Measurements from ENCODE around the gene NOL8.

The NOL8 gene

DNA sequence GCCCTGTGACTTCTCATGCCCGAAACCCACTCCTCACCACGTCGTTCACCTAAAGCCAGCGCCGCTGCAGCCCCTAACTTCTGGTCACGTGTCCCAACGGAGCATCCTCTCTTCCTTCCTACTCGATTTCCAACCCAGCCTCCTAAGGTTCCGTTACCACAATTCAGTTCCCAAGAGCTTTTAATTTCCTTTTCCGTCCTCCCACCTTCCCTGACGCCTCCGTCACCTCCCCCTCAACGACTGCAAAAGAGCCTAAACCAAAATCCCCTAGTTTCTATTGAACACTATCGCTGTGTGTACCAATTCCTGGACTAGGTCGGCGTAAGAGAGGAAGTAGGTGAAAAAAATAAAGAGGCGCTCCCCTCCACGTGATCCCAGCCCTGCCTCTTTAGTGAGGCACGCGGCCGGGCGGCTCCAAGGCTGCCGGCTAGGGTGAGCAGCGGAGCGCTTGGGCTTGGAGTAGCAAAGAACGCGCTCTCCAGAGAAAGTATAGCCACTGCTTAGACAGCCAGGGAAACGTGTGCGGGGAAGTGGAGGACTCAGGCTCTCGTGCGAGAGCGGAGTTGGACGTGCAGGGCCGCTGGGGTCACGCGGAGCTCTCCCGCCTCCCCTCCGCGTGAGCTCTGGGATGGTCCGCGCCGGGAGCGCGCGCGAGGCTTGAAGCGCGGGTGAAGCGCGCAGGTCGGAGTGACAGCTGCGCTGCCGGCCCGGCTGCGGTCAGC, at the start of gene NOL8, which contains the start of gene CENPP:
TSS of gene NOL8 (minus strand) at position 82 of the 722 bp plus-strand sequence. CDS start 1,189 bp downstream, outside the sequence.
TSS of gene CENPP (plus strand) at position 685 of the 722 bp plus-strand sequence.
- TF ChIP-seq FOXM1 (IDR thresholded peaks at IDR 0.05; ENCODE audit: borderline replicate concordance, low read depth) (no peak), YY1 (IDR thresholded peaks at IDR 0.05; ENCODE audit: low read depth) (0 out of 2 replicates have a peak, but pooled peaks have one; percentile 49), EP300 (IDR thresholded peaks at IDR 0.05; ENCODE audit: borderline replicate concordance) (peak; percentile 53), TEAD4 (IDR thresholded peaks at IDR 0.05) (no peak), TAF1 (IDR thresholded peaks at IDR 0.05; ENCODE audit: low read depth) (peak; percentile 86), CREB1 (IDR thresholded peaks at IDR 0.05; ENCODE audit: low read depth) (0 out of 2 replicates have a peak, but pooled peaks have one; percentile 11), NFIC (IDR thresholded peaks at IDR 0.05) (peak; percentile 45), ZBTB7A (IDR thresholded peaks at IDR 0.05; ENCODE audit: low read depth) (no peak; the same call in 1 of the 2 replicates), TCF12 (IDR thresholded peaks at IDR 0.05; ENCODE audit: low read depth) (peak; percentile 51; the same call in 1 of the 2 replicates), RAD21 (IDR thresholded peaks at IDR 0.05; ENCODE audit: low read depth) (no peak)
- TF ChIP-seq, protein P1, sequence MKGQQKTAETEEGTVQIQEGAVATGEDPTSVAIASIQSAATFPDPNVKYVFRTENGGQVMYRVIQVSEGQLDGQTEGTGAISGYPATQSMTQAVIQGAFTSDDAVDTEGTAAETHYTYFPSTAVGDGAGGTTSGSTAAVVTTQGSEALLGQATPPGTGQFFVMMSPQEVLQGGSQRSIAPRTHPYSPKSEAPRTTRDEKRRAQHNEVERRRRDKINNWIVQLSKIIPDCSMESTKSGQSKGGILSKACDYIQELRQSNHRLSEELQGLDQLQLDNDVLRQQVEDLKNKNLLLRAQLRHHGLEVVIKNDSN (IDR thresholded peaks at IDR 0.05) = peak; percentile 95
- TF ChIP-seq, protein P2, sequence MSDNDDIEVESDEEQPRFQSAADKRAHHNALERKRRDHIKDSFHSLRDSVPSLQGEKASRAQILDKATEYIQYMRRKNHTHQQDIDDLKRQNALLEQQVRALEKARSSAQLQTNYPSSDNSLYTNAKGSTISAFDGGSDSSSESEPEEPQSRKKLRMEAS (IDR thresholded peaks at IDR 0.05) = peak; percentile 92

DNA sequence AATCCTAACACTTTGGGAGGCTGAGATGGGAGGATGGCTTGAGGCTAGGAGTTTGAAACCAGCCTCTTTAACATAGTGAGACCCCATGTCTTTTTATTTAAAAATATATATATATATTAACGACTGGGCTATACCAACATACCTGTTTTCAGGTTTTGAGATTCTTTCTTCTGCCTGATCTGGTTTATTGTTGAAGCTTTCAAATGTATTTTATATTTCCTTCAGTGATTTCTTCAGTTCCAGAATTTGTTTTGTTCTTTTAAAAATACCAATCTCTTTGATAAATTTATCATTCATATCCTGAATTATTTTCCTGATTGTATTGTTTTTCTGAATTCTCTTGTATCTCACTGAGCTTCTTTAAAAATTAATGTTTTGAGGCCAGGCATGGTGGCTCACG, 48.0 kb upstream of the NOL8 start:
- TF ChIP-seq TEAD4 (IDR thresholded peaks at IDR 0.05) = no peak
- no peak for TF ChIP-seq ZBTB7A (IDR thresholded peaks at IDR 0.05; ENCODE audit: low read depth)
- TF ChIP-seq, protein P2 (IDR thresholded peaks at IDR 0.05) = no peak
- no peak for TF ChIP-seq CEBPB (IDR thresholded peaks at IDR 0.05)
- TF ChIP-seq TCF12 (IDR thresholded peaks at IDR 0.05; ENCODE audit: low read depth) = no peak
- TF ChIP-seq TAF1 (IDR thresholded peaks at IDR 0.05; ENCODE audit: low read depth) = no peak
- TF ChIP-seq FOXM1 (IDR thresholded peaks at IDR 0.05; ENCODE audit: borderline replicate concordance, low read depth) = no peak
- TF ChIP-seq NFIC (IDR thresholded peaks at IDR 0.05) = no peak
- no peak for TF ChIP-seq CREB1 (IDR thresholded peaks at IDR 0.05; ENCODE audit: low read depth)
- TF ChIP-seq, protein P3, sequence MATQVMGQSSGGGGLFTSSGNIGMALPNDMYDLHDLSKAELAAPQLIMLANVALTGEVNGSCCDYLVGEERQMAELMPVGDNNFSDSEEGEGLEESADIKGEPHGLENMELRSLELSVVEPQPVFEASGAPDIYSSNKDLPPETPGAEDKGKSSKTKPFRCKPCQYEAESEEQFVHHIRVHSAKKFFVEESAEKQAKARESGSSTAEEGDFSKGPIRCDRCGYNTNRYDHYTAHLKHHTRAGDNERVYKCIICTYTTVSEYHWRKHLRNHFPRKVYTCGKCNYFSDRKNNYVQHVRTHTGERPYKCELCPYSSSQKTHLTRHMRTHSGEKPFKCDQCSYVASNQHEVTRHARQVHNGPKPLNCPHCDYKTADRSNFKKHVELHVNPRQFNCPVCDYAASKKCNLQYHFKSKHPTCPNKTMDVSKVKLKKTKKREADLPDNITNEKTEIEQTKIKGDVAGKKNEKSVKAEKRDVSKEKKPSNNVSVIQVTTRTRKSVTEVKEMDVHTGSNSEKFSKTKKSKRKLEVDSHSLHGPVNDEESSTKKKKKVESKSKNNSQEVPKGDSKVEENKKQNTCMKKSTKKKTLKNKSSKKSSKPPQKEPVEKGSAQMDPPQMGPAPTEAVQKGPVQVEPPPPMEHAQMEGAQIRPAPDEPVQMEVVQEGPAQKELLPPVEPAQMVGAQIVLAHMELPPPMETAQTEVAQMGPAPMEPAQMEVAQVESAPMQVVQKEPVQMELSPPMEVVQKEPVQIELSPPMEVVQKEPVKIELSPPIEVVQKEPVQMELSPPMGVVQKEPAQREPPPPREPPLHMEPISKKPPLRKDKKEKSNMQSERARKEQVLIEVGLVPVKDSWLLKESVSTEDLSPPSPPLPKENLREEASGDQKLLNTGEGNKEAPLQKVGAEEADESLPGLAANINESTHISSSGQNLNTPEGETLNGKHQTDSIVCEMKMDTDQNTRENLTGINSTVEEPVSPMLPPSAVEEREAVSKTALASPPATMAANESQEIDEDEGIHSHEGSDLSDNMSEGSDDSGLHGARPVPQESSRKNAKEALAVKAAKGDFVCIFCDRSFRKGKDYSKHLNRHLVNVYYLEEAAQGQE (IDR thresholded peaks at IDR 0.05; ENCODE audit: low read depth) = no peak
- no peak for TF ChIP-seq EGR1 (IDR thresholded peaks at IDR 0.05)
- no peak for TF ChIP-seq EP300 (IDR thresholded peaks at IDR 0.05; ENCODE audit: borderline replicate concordance)
- TF ChIP-seq, protein P1 (IDR thresholded peaks at IDR 0.05) = no peak
- TF ChIP-seq RAD21 (IDR thresholded peaks at IDR 0.05; ENCODE audit: low read depth) = no peak
- TF ChIP-seq YY1 (IDR thresholded peaks at IDR 0.05; ENCODE audit: low read depth) = no peak

DNA sequence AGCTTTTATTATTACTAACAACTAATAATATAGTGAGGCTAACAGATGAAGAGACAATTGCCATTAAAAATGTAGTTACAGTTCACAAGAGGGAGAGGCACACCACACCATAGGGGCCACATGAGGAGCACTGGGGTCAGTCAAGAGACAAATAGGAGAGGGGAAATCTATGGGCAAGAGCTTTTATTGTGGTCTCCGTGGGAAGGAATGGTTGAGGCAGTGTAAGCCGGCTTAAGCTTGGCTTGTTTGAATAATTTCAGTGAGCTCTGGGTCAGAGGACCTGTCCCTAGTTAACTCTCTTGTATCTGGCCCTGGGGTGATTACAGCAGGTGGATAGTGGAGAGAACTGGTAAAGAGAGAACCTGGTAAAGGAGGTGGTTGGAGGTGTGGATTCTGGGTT, 43.9 kb upstream of the NOL8 start:
- no peak for TF ChIP-seq ZBTB7A (IDR thresholded peaks at IDR 0.05; ENCODE audit: low read depth)
- no peak for TF ChIP-seq FOXM1 (IDR thresholded peaks at IDR 0.05; ENCODE audit: borderline replicate concordance, low read depth)
- TF ChIP-seq TCF12 (IDR thresholded peaks at IDR 0.05; ENCODE audit: low read depth) = no peak
- TF ChIP-seq TEAD4 (IDR thresholded peaks at IDR 0.05) = no peak
- no peak for TF ChIP-seq TAF1 (IDR thresholded peaks at IDR 0.05; ENCODE audit: low read depth)
- TF ChIP-seq EP300 (IDR thresholded peaks at IDR 0.05; ENCODE audit: borderline replicate concordance) = no peak
- TF ChIP-seq RAD21 (IDR thresholded peaks at IDR 0.05; ENCODE audit: low read depth) = no peak
- TF ChIP-seq YY1 (IDR thresholded peaks at IDR 0.05; ENCODE audit: low read depth) = no peak
- TF ChIP-seq CEBPB (IDR thresholded peaks at IDR 0.05) = no peak
- no peak for TF ChIP-seq EGR1 (IDR thresholded peaks at IDR 0.05)
- TF ChIP-seq NFIC (IDR thresholded peaks at IDR 0.05) = no peak
- no peak for TF ChIP-seq CREB1 (IDR thresholded peaks at IDR 0.05; ENCODE audit: low read depth)
- TF ChIP-seq, protein P3 (IDR thresholded peaks at IDR 0.05; ENCODE audit: low read depth) = no peak
- TF ChIP-seq, protein P2 (IDR thresholded peaks at IDR 0.05) = no peak
- TF ChIP-seq, protein P1 (IDR thresholded peaks at IDR 0.05) = no peak

DNA sequence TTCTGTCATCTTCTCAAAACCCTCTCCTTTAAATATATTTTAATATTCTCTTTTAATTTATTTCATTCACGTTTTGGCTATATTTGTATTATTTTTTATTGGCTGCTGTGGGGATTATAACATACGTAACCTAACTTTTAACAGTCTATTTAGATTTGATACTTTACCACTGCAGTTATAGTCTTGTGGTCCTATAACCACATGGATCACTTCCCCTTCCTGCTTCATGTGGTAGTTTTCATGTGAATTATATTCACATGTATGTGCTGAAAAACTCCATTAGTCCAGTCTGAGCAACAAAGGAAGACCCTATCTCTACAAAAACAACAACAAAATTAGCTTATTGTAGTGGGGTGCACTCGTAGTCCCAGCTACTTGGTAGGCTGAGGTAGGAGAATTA, 34.9 kb upstream of the NOL8 start:
- TF ChIP-seq CEBPB (IDR thresholded peaks at IDR 0.05) (no peak), TAF1 (IDR thresholded peaks at IDR 0.05; ENCODE audit: low read depth) (no peak), EP300 (IDR thresholded peaks at IDR 0.05; ENCODE audit: borderline replicate concordance) (no peak), TCF12 (IDR thresholded peaks at IDR 0.05; ENCODE audit: low read depth) (no peak), EGR1 (IDR thresholded peaks at IDR 0.05) (no peak), TEAD4 (IDR thresholded peaks at IDR 0.05) (no peak), CREB1 (IDR thresholded peaks at IDR 0.05; ENCODE audit: low read depth) (no peak), FOXM1 (IDR thresholded peaks at IDR 0.05; ENCODE audit: borderline replicate concordance, low read depth) (no peak), YY1 (IDR thresholded peaks at IDR 0.05; ENCODE audit: low read depth) (no peak), ZBTB7A (IDR thresholded peaks at IDR 0.05; ENCODE audit: low read depth) (no peak), RAD21 (IDR thresholded peaks at IDR 0.05; ENCODE audit: low read depth) (no peak), NFIC (IDR thresholded peaks at IDR 0.05) (no peak)
- TF ChIP-seq, protein P3 (IDR thresholded peaks at IDR 0.05; ENCODE audit: low read depth) = no peak
- TF ChIP-seq, protein P1 (IDR thresholded peaks at IDR 0.05) = no peak
- TF ChIP-seq, protein P2 (IDR thresholded peaks at IDR 0.05) = no peak

Data from Ishikawa (cell line).